Epithelial cell of prostate (primary cell): ENCODE measurements around the gene ZNF362.

Experiments used
- DNase-seq: peaks from one replicate; pipeline ENCODE4 v3.0.0-alpha.2; 2011; ENCODE audit warnings: low read depth, low spot score
- H3K27ac ChIP-seq: fragments of 450-650 bp; 2 replicates; pipeline ENCODE4 v1.5.1; 2017; ENCODE audit warnings: mild to moderate bottlenecking

The ZNF362 gene

DNA sequence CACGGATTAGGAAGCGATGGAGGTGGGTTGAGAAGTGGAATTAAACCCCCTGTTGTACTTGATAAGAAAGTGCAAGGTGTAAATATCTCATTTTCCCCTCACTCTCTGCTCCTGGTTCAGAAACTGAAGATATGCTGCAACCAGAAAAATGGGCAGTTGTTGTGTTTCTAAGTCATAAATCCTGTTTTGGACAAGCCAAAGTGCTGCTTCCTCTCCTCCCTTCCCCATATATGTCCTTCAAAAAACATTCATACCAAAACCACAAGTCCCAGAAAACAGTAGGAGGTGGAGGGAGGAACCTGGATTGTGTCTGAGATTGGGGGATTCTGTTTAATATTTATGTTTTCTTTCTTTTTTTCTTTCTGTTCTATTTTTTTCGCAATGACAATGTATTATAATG lies 13.6 kb upstream of the ZNF362 start:
- DNase-seq, result no peak

GRCh38 chr1:33244143-33244808 lies 12.0 kb upstream of the ZNF362 start:
- peak; percentile 58 for DNase-seq
- H3K27ac ChIP-seq, result peak overlapping the region; percentile 46

More for the DNA sequence above, 13.6 kb upstream of the ZNF362 start:
- no peak overlapping the region for H3K27ac ChIP-seq

DNA sequence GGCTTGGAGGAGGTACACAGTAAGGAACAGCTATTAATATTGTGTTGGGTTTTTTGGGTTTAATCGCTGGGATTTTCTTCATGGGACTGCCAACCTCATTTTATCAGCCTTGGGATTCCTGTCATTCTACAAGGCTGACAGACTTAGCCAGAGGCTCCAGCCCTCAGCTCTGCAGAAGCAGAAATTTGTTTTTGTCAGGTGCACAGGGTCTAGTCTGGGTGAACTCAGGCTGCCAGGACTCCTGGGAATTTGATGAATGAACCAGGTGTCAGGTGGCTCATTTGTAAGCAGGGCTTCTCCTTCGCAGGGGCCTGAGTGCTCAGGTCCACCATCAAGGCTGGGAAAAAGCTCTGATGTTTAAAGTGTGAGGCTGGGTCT lies 11.5 kb upstream of the ZNF362 start:
- DNase-seq, result no peak
- H3K27ac ChIP-seq, result peak overlapping the region; percentile 46

DNA sequence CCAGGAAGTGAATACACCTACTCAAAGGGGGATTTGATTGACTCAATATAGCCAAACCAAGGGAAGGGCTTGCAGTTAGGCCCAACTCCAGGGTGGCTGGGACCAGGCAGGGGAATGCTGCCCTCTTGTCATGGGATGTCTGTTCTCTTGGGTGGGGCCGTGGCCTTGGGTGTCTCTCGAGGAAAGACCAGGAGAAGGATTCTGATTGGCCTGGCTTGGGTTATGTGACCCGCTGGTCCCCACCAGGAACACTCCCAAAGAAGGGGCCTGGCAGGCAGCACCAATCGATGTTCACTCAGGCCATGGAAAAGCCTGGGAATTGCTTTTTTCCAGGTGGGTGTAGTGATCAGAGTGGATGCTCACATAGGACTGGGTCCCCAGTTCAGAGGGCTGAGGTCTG lies 10.1 kb upstream of the ZNF362 start:
- H3K27ac ChIP-seq, result no peak overlapping the region
- no peak for DNase-seq

DNA sequence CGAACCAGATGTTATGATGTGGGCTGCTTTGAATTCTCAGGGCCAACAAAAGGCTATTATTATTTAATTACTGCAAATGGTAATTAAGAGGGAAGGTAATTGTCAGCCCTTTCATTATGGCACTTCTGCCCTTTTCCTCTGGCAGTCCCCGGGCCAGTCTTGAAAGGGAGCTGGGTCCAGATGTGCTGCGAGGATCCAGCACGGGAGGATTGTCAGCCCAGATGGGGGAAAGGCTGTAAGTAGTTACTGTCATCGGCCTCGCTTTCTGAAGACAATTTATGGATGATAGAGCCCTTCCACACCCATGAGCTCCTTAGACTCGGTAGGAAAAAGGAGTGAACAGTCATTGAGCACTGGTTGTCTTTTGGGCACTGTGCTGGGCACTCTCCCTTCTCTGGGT lies 8.7 kb upstream of the ZNF362 start:
- H3K27ac ChIP-seq, result no peak overlapping the region
- no peak for DNase-seq

DNA sequence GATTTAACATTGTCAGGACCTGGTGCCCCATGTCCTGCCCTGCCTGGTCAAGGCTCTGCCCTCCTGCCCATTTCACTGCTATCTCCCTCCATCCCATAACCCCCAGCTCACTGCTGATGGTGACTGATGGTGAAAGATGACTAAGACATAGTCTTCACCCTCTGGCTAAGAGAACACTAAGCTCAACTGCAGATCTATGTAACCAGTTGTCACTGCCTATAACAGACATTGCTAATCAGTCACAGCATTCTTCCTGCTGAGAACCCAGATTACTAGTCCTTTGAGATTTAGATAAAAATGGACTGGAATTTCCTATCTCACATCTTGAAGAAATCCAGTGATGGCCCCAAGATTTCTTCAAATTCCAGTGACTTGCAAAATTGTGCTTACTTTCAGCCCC lies 8.0 kb upstream of the ZNF362 start:
- no peak overlapping the region for H3K27ac ChIP-seq
- DNase-seq, result no peak

GRCh38 chr1:33249422-33249821 lies 6.9 kb upstream of the ZNF362 start:
- no peak for DNase-seq
- no peak overlapping the region for H3K27ac ChIP-seq

DNA sequence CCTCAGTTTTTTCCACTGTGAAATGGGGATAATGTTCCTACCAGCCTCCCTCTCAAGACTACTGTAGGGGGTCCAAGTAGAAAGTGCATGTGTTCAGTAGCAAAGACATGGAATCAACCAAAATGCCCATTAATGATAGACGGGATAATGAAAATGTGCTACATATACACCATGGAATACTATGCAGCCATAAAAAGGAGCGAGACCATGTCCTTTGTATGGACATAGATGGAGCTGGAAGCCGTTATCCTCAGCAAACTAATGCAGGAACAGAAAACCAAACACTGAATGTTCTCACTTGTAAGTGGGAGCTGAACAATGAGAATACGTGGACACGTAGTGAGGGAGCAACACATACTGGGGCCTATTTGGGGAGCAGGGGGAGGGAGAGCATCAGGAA lies 6.1 kb upstream of the ZNF362 start:
- H3K27ac ChIP-seq, result no peak overlapping the region
- DNase-seq, result no peak

DNA sequence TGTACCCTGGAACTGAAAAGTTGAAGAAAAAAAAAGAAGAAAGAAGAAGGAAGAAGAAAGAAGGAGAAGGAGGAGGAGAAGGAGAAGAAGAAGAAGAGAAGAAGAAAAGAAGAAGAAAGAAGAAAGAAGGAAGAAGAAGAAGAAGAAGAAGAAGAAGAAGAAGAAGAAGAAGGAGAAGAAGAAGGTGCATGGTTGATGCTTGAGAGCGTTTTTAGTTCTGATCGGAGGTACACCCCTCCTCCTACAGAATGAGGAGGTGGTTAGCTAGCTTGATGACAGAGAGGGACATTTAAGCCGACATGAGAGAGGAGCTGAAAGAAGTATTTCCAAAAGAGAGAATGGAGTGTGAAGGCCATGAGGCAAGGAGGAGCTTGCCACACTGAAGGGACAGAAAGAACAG lies 5.6 kb upstream of the ZNF362 start:
- H3K27ac ChIP-seq, result no peak overlapping the region
- no peak for DNase-seq

- no peak overlapping the region for H3K27ac ChIP-seq
- no peak for DNase-seq
Measured at GRCh38 chr1:33254491-33254890, 1.8 kb upstream of the ZNF362 start.

DNA sequence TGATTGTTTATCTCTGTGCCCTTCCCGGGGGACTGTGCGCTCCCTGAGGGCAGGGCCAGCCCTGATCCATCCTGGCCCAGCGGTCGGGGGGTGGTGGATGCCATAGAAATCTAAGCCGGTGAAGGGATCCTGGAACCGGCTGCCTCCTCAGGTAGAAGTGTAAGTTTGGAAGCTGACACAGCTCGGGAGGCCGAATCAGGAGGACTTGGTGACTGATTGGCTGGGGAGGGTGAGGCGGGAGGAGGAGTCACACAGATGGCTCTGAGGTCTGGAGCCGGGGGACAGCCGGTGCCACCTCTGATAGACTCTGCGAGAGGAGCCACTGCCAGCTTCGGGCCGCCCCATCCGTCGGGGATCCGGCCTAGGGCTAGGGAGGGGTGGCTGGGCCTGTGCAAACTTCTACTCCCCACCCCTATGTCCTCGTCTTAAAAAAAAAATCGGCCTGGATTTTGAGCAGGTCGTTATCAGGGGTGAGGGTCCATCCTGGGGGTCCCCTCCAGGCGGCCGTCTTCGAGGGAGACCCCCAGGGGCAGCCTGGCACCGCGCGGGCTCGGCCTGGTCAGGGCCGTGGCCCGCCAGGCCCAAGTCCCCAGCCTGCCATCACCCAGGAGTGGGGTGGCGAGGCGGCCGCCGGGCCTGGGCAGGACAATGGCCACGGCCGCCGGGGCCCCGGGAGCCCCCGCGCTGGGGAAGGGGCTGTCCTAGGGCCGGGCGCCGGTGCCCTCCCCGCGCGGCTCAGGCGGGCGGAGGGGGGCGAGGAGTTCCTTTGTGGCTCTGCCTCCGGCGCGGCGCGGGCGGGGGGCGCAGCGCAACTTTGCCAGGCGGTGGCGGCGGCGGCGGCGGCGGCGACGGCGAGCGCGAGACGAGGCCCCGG lies 708 bp upstream of the ZNF362 start:
- peak overlapping the region; percentile 73 for H3K27ac ChIP-seq
- no peak for DNase-seq

- DNase-seq, result no peak
- peak overlapping the region; percentile 73 for H3K27ac ChIP-seq
Measured at GRCh38 chr1:33256221-33256470, 146 bp upstream of the ZNF362 start.

GRCh38 chr1:33257207-33257771 lies 997 bp downstream of the ZNF362 start:
- DNase-seq, result no peak

DNA sequence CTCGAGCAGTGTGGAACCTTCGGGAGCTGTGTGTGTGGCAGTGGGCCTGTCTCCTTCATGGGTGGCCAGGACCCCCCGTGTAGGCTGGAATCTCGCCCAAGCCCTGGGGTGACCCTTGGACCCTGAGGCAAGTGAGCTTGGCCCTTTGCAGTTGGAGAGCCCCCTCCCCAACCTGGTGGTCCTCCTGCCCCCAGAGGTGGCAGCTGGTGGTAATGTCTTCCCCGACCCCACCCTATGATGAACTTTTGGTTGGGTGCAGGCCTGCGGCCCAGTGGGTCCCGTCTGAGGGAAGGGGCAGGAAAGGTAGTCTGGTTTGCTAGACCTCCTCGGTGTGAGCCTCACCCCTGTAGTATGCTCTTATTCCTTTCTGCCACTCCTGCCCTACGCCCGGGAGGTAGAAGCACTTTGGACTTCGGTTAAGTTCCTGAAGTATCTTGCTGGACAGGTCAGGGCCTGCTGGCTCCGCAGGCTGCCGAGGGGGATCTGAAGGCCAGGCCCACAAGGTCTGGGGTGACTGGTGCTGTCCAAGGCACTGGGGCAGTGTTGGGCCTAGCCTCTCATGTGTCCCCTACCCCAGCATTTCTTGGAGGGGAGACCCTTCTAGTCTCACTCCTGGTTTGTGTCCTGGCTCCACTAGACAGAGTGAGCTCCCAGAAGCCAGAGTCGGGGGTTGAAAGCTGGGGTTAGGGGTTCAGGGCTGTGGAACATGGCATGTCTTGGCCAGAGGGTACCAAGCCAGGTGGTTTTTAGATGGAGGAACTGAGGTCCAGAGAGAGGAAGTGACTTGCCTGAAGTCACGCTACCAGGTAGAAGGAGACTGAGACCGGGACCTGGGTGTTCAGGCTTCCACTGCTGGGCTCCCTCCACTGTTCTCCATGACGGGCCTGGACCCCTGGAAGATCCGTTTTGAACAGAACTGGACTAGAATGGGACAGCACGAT lies 1.8 kb downstream of the ZNF362 start:
- H3K27ac ChIP-seq, result peak overlapping the region; percentile 73

More at GRCh38 chr1:33257207-33257771, 997 bp downstream of the ZNF362 start:
- peak overlapping the region; percentile 73 for H3K27ac ChIP-seq

GRCh38 chr1:33258788-33259274 lies 2.5 kb downstream of the ZNF362 start:
- DNase-seq, result no peak
- no peak overlapping the region for H3K27ac ChIP-seq

More for the DNA sequence above, 1.8 kb downstream of the ZNF362 start:
- DNase-seq, result no peak

- no peak for DNase-seq
- no peak overlapping the region for H3K27ac ChIP-seq
Measured at GRCh38 chr1:33259879-33260278, 3.6 kb downstream of the ZNF362 start.

DNA sequence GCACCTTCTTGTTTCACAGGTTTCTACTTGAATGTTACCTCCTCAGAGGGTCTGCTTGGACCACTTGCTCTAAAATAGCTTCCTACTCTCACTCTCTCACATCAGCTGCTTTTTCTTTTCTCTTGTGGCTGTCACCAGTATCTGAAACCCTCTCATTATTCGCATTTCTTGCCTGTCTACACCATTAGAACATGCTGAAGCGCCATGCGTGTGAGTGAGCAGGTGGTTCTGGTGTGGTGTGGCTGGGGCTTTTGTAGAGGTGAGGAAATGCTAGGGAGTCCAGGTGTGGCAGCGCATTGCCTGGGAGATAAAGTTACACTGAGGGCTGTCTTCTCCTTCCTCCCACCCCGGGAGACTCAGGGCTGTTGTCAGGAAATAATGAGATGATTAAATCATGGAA lies 4.1 kb downstream of the ZNF362 start:
- no peak for DNase-seq
- H3K27ac ChIP-seq, result no peak overlapping the region

DNA sequence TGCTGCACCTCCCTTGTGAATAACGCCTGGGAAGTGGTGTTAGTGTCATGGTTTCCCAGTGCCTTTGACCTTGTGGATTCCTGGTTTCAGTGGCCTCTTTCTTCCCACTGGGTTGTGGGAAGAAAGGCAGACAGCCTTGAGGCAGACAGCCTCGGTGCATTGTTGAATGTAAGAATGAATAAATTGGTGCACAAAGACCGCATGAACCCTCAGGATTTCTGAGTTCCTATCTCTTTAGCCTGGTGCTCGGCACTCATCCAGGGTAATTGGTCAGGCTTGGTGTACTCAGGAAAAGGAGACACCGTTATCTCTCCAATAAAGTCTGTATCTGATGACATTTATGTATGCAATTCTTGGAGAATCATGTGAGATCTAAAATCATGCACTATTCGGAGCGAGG lies 5.1 kb downstream of the ZNF362 start:
- no peak overlapping the region for H3K27ac ChIP-seq
- DNase-seq, result no peak

- H3K27ac ChIP-seq, result no peak overlapping the region
- DNase-seq, result no peak
Measured at GRCh38 chr1:33263890-33264504, 7.7 kb downstream of the ZNF362 start.
